Upper lobe of left lung (tissue), 4 donors: Measurements from ENCODE around the gene APMAP.

ENCODE experiments used
- POLR2A ChIP-seq, 4 donors: fragments of 450-650 bp; IDR thresholded peaks; one replicate each; pipeline ENCODE4 v1.5.1; 2016 to 2017; ENCODE audit warnings: antibody characterized with exemption in 4 of 4, mild to moderate bottlenecking in 2 of 4
- TF ChIP-seq, protein P1 (sequence below), 6 experiments: fragments of 450-650 bp in 4 of 6; fragments of 200-600 bp in 2 of 6; sonication (generic) in 2 of 6; IDR thresholded peaks; one replicate each; pipeline ENCODE4 v1.5.1; 2016 to 2019; ENCODE audit warnings: antibody characterized with exemption in 6 of 6

DNA sequence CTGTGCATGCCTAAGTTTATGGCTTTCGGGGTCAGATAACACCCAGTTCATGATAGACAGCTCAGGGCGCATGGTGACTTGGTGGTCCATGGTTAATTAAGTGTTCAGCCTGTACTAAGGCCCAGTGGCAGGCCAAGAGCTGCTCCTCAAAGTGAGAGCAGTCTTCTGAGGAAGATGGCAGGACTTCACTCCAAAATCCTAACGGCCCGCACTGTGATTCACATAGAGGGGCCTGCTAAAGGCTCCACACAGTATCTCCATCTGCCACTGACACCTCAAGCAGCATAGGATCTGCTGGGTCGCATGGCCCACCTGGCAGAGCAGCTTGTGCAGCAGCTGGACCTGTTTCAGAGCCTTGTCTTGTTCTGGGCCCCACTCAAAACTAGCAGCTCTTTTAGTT, 54.1 kb downstream of the APMAP start:
- TF ChIP-seq, protein P1, sequence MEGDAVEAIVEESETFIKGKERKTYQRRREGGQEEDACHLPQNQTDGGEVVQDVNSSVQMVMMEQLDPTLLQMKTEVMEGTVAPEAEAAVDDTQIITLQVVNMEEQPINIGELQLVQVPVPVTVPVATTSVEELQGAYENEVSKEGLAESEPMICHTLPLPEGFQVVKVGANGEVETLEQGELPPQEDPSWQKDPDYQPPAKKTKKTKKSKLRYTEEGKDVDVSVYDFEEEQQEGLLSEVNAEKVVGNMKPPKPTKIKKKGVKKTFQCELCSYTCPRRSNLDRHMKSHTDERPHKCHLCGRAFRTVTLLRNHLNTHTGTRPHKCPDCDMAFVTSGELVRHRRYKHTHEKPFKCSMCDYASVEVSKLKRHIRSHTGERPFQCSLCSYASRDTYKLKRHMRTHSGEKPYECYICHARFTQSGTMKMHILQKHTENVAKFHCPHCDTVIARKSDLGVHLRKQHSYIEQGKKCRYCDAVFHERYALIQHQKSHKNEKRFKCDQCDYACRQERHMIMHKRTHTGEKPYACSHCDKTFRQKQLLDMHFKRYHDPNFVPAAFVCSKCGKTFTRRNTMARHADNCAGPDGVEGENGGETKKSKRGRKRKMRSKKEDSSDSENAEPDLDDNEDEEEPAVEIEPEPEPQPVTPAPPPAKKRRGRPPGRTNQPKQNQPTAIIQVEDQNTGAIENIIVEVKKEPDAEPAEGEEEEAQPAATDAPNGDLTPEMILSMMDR (IDR thresholded peaks at IDR 0.05): no peak
- no peak for TF ChIP-seq POLR2A (IDR thresholded peaks at IDR 0.05)
